Activated naive CD4-positive, alpha-beta T cell treated with anti-CD3 and anti-CD28 coated beads for 36 hours (primary cell): ENCODE measurements around the gene N4BP2. TPM values are rescaled to one million over a fixed set of nuclear protein-coding genes. Genes with fewer than 3 reads are reported as not detected.

Source experiments
- CTCF ChIA-PET: fragments of 350-600 bp; sonication (Branson Sonifier 250); formaldehyde crosslinking; loops from one replicate; lab custom pipeline; 2021; ENCODE audit warnings: antibody characterized with exemption; lab: Charles Lee
- DNase-seq: peaks from one replicate; pipeline ENCODE4 v3.0.0-alpha.2; 2020
- H3K27ac Mint-ChIP-seq: one replicate; pipeline ENCODE4 v1.8.0; 2021; ENCODE audit warnings: mild to moderate bottlenecking, mixed read lengths
- H3K27me3 Mint-ChIP-seq: one replicate; pipeline ENCODE4 v1.8.0; 2021; ENCODE audit warnings: low read depth, mixed read lengths
- H3K36me3 Mint-ChIP-seq: one replicate; pipeline ENCODE4 v1.8.0; 2021; ENCODE audit warnings: low read depth, mixed read lengths
- H3K4me1 Mint-ChIP-seq: one replicate; pipeline ENCODE4 v1.8.0; 2021; ENCODE audit warnings: low read depth, mixed read lengths
- H3K4me3 Mint-ChIP-seq: one replicate; pipeline ENCODE4 v1.8.0; 2021; ENCODE audit warnings: mild to moderate bottlenecking, moderate library complexity, mixed read lengths
- H3K9me3 Mint-ChIP-seq: one replicate; pipeline ENCODE4 v1.8.0; 2021; ENCODE audit warnings: mixed read lengths
- intact Hi-C: fragments of 100-400 bp; cut with micrococcal nuclease; formaldehyde crosslinking; loops from one replicate; pipeline ENCODE4 v1.15.1; 2023
- total RNA-seq, 2 experiments: library from RNA; stranded (reverse); gene quantifications; one replicate each; pipeline ENCODE4 v1.2.3, GENCODE V29; 2021

The N4BP2 gene
- total RNA-seq, 2 experiments from 2014 or later: 17.5 to 18.8 TPM

DNA sequence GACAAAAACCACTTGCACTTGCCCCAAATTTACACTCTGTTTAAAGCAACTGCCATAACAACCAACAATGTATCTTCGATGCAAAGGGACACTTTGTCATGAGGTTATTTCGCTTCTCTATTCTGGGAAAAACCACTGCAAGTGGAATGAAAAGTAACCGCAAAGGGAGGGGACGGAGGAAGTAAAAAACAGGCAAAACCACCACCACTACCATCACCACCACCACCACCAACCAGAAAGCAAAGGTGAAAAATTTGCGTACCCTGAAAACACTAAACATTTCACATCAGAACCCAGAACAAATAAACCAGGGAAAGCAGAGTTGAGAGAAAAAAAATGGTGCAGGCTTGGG lies 1.2 kb upstream of the N4BP2 start:
- intact Hi-C loops: loop anchor here (1.0 to 10.0 kb wide), 11 partner anchors 66 to 1391 kb away; partner anchors contain the start of genes KLF3, PDS5A, RPL9 and SMIM14
- peak; percentile 63 for DNase-seq
- Mint-ChIP-seq H3K4me1 (peaks cover 30% of the 10 kb centered on the region), H3K27me3 (no peaks in the 10 kb centered on the region), H3K36me3 (peaks cover 3% of the 10 kb centered on the region), H3K9me3 (no peaks in the 10 kb centered on the region), H3K27ac (peak overlapping the region; percentile 95), H3K4me3 (peak overlapping the region; percentile 85)
- CTCF ChIA-PET: interaction anchor here (0.8 to 2.8 kb wide), 9 partner anchors 9 to 270 kb away, joined by 3 to 14 read pairs (median 6); partner anchors contain the start of gene PDS5A

DNA sequence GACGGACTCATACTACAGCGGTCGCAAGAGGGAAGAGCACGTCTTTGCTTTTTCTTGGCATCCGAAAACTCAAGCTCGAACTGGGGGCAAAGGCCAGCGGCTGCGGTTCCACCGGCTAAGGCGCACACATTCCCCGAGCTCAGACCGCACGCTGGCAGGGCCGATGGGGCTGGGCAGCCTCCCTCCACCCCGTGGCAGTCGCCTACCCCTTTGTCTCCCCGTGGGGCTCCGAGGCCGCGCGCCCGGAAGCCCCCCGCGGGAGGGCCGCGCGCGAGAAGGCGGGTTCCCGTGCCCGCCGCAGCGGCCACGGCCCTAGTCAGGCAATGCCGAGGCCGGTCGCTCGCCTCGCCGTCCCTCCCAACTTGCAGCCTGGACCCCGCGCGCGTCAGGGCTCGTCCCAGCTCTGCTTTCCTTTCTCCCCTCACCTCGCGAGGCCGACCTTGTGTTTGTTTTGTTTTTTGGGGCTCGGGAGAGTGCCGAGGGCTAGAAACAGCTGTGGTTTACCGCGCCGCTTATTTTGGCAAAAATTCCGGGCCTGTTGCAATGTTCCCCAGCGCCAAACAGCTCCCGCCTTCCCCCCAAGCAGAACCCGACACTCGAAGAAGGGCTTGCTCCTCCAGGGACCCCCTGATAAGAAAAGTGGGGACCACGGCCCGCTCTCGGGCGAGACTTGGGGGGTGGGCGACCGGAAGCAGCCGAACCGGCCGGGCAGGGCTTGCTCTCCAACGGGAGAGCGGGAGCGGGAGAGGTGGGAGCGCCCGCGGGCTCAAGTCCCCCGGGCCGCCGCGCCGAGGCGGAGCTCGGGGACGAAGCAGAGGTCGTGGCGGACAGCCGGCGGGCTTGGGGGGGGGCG lies 561 bp upstream of the N4BP2 start:
- peaks cover 30% of the 10 kb centered on the region for H3K4me1 Mint-ChIP-seq
- peaks cover 5% of the 10 kb centered on the region for H3K36me3 Mint-ChIP-seq
- intact Hi-C loops: loop anchor here (1.0 to 10.0 kb wide), 17 partner anchors 65 to 1391 kb away; partner anchors contain the start of genes KLF3, PDS5A, RPL9 and SMIM14
- CTCF ChIA-PET: interaction anchor here (0.7 to 2.8 kb wide), 14 partner anchors 10 to 667 kb away, joined by 3 to 14 read pairs (median 6); partner anchors contain the start of gene PDS5A
- peak overlapping the region; percentile 85 for H3K4me3 Mint-ChIP-seq
- no peaks in the 10 kb centered on the region for H3K27me3 Mint-ChIP-seq
- H3K27ac Mint-ChIP-seq: peak overlapping the region; percentile 95
- peak; percentile 43 for DNase-seq
- no peaks in the 10 kb centered on the region for H3K9me3 Mint-ChIP-seq

DNA sequence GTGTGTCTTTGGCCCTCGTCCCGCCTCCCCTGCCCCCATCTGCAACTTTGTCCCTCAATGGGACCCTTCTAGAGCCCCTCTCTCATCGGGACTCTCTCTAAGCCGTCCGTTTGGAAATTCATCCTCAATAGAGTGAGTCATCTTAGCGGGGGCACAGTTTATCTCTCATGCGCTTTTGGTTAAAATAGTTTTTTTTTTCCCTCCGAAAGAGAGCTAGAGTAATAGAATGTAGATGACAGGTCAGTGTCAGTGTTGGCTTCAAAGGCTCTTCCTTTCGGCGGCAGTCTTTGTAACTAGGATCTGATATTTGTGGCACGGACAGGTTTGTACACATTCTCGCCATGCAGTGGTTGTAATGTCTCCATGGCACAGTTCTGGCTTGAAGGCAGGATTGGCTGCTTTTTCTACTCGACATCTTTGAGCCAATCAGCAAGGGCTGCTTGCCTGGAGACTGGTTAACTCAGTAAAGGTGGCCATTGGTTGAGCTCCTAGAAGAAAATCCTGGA lies 989 bp downstream of the N4BP2 start:
- no peaks in the 10 kb centered on the region for H3K27me3 Mint-ChIP-seq
- H3K9me3 Mint-ChIP-seq: no peaks in the 10 kb centered on the region
- CTCF ChIA-PET: interaction anchor here (0.6 to 2.8 kb wide), 6 partner anchors 79 to 271 kb away, joined by 3 to 14 read pairs (median 4); no protein-coding TSS in a partner anchor
- H3K27ac Mint-ChIP-seq: peak overlapping the region; percentile 94
- peak overlapping the region; percentile 93 for H3K4me3 Mint-ChIP-seq
- intact Hi-C loops: loop anchor here (2.0 to 10.0 kb wide), 10 partner anchors 93 to 1393 kb away; partner anchors contain the start of genes KLF3, SMIM14 and UBE2K
- DNase-seq: peak; percentile 88
- peaks cover 32% of the 10 kb centered on the region for H3K4me1 Mint-ChIP-seq
- H3K36me3 Mint-ChIP-seq: peaks cover 9% of the 10 kb centered on the region

DNA sequence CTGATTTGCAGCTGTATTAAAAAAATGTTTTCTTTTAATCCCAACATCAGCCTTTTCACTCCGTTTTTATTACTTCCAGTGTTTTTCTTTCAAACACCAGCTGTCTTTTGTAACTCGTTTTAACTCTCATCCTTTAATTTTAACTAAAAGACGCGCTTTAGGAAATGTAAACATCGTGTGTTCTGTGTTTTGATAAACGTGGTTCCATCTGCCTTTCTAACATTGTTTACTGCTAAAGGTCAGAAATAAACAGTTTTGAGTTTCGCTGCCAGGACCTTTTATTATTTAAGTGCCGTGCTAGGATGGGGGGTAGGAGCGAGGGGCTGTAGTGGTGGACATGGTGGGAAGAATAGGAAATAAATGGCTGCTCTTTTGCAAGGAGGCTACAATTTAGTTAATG lies 1.5 kb downstream of the N4BP2 start:
- Mint-ChIP-seq H3K9me3 (no peaks in the 10 kb centered on the region), H3K36me3 (peaks cover 9% of the 10 kb centered on the region), H3K27ac (peak overlapping the region; percentile 94), H3K27me3 (no peaks in the 10 kb centered on the region), H3K4me3 (peak overlapping the region; percentile 93), H3K4me1 (peaks cover 32% of the 10 kb centered on the region)
- no peak for DNase-seq
- intact Hi-C loops: loop anchor here (5.0 to 10.0 kb wide), 6 partner anchors 374 to 1393 kb away; partner anchors contain the start of genes KLF3 and SMIM14
- CTCF ChIA-PET: interaction anchor here (0.6 to 2.8 kb wide), 6 partner anchors 80 to 270 kb away, joined by 3 to 14 read pairs (median 4); no protein-coding TSS in a partner anchor

DNA sequence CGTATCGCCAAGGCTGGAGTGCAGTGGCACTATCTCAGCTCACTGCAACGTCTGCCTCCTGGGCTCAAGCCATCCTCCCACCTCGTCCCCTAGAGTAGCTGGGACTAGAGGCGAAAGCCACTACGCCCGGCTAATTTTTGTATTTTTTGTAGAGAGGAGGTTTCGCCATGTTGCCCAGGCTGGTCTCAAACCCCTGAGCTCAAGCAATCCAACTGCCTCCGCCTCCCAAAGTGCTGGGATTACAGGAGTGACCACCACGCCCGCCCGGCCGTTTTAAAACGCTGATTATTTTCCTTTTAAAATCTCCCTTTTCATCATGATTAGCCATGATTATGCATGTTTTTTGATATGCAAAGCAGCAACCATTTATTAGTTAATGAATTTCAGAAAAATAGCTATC lies 2.2 kb downstream of the N4BP2 start:
- CTCF ChIA-PET: interaction anchor here (0.7 to 0.9 kb wide), 2 partner anchors 10 to 288 kb away, joined by 3 to 4 read pairs; no protein-coding TSS in a partner anchor
- intact Hi-C loops: loop anchor here (5.0 to 10.0 kb wide), 6 partner anchors 373 to 1394 kb away; partner anchors contain the start of genes KLF3 and SMIM14
- Mint-ChIP-seq H3K4me3 (peak overlapping the region; percentile 45), H3K4me1 (peaks cover 32% of the 10 kb centered on the region), H3K36me3 (peaks cover 11% of the 10 kb centered on the region), H3K27ac (no peak overlapping the region), H3K27me3 (no peaks in the 10 kb centered on the region), H3K9me3 (no peaks in the 10 kb centered on the region)
- DNase-seq: no peak

DNA sequence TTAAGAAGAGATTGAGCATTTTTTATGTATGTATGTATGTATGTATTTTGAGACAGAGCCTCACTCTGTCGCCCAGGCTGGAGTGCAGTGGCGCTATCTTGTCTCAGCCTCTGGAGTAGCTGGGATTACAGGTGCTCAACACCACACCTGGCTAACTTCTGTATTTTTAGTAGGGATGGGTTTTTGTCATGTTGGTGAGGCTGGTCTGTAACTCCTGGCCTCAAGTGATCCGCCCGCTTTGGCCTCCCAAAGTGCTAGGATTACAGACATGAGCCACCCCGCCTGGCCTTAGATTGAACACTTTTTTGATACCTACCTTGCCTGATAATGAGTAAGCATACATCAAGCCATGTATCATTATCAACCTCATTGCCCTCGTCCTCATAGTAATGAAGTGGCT lies 2.7 kb downstream of the N4BP2 start:
- no peak for DNase-seq
- CTCF ChIA-PET: interaction anchor here (0.7 to 0.9 kb wide), 2 partner anchors 9 to 288 kb away, joined by 3 to 4 read pairs; no protein-coding TSS in a partner anchor
- no peaks in the 10 kb centered on the region for H3K9me3 Mint-ChIP-seq
- H3K4me3 Mint-ChIP-seq: peak overlapping the region; percentile 45
- H3K4me1 Mint-ChIP-seq: peaks cover 32% of the 10 kb centered on the region
- H3K27ac Mint-ChIP-seq: no peak overlapping the region
- peaks cover 13% of the 10 kb centered on the region for H3K36me3 Mint-ChIP-seq
- intact Hi-C loops: loop anchor here (5.0 to 10.0 kb wide), 6 partner anchors 373 to 1395 kb away; partner anchors contain the start of genes KLF3 and SMIM14
- H3K27me3 Mint-ChIP-seq: no peaks in the 10 kb centered on the region

DNA sequence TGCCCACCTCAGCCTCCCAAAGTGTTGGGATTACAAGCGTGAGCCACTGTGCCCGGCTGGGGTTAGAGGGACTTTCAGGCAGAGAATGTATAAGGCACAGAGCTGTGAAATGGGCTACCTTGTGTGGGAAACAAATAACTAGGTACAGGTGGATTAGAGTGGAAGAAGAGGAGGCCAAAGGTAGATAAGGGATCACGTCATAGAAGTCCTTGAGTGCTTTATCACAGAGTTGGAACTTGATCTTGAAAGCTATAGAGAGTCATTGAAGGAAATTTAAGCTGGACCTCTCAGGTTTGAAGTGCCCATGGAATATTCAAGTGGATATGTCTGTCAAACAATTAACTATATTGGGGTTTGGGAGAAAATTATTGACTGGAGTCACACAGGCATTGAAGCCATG lies 8.4 kb downstream of the N4BP2 start:
- H3K4me1 Mint-ChIP-seq: peaks cover 47% of the 10 kb centered on the region
- CTCF ChIA-PET: no interaction called here
- no peaks in the 10 kb centered on the region for H3K27me3 Mint-ChIP-seq
- intact Hi-C loops: loop anchor here (5.0 kb wide), 1 partner anchor 47 kb away; no protein-coding TSS in a partner anchor
- H3K27ac Mint-ChIP-seq: no peak overlapping the region
- DNase-seq: no peak
- no peaks in the 10 kb centered on the region for H3K9me3 Mint-ChIP-seq
- peaks cover 20% of the 10 kb centered on the region for H3K36me3 Mint-ChIP-seq
- H3K4me3 Mint-ChIP-seq: no peak overlapping the region

DNA sequence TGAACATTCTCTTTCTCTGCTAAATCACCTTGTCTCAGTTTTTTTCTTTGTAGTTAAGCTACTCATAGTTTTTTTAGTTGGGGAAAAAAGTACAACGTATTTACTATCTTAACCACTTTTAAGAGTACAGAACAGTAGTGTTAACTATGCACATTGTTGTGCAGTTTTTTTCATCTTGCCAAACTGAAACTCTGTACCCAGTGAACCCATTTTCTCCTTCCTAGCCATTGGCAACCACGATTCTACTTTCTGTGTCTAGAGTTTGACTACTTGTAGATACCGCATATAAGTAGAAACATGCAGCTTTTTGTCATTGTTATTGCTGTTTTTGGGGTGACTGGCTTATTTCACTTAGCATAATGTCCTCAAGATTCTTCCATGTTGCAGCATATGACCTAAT lies 10.0 kb downstream of the N4BP2 start:
- intact Hi-C loops: loop anchor here (5.0 kb wide), 1 partner anchor 46 kb away; no protein-coding TSS in a partner anchor
- CTCF ChIA-PET: interaction anchor here (0.6 kb wide), 1 partner anchor 14 kb away, joined by 5 read pairs; no protein-coding TSS in a partner anchor
- Mint-ChIP-seq H3K27ac (no peak overlapping the region), H3K4me3 (no peak overlapping the region), H3K27me3 (no peaks in the 10 kb centered on the region), H3K9me3 (no peaks in the 10 kb centered on the region), H3K4me1 (peaks cover 53% of the 10 kb centered on the region), H3K36me3 (peaks cover 18% of the 10 kb centered on the region)
- no peak for DNase-seq

DNA sequence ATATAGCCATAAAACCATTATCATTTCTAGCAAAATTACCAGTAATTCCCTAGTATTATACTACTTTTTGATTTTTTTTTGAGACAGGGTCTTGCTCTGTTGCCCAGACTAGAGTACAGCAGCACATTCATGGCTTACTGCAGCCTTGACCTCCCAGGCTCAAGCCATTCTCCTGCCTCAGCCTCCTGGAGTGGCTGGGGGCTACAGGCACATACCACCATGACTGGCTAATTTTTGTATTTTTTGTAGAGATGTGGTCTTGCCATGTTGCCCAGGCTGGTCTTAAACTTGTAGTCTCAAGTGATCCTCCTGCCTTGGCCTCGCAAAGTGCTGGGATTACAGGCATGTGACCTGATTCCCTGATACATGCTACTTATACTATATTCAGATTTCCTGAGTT lies 13.7 kb downstream of the N4BP2 start:
- H3K27ac Mint-ChIP-seq: no peak overlapping the region
- H3K27me3 Mint-ChIP-seq: no peaks in the 10 kb centered on the region
- no peak for DNase-seq
- H3K36me3 Mint-ChIP-seq: peaks cover 12% of the 10 kb centered on the region
- intact Hi-C loops: no loop called here
- no peaks in the 10 kb centered on the region for H3K9me3 Mint-ChIP-seq
- CTCF ChIA-PET: interaction anchor here (0.7 kb wide), 1 partner anchor 591 kb away, joined by 4 read pairs; no protein-coding TSS in a partner anchor
- peaks cover 42% of the 10 kb centered on the region for H3K4me1 Mint-ChIP-seq
- H3K4me3 Mint-ChIP-seq: no peak overlapping the region

DNA sequence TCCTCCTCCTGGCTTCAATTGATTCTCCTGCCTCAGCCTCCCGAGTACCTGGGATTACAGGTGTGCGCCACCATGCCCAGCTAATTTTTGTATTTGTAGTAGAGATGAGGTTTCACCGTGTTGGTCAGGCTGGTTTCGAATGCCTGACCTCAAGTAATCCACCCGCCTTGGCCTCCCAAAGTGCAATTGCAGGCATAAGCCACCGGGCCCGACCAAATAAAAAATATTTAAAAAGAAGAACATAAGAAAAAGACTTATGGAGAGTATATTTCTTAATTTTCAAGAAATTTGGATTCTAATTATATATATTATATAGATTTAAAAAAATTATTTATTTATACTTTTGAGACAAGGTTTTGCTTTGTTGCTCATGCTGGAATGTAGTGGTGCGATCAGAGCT lies 29.8 kb downstream of the N4BP2 start:
- Mint-ChIP-seq H3K4me3 (no peak overlapping the region), H3K4me1 (peaks cover 5% of the 10 kb centered on the region), H3K27ac (no peak overlapping the region), H3K27me3 (no peaks in the 10 kb centered on the region), H3K36me3 (peaks cover 3% of the 10 kb centered on the region), H3K9me3 (no peaks in the 10 kb centered on the region)
- intact Hi-C loops: no loop called here
- CTCF ChIA-PET: no interaction called here
- DNase-seq: no peak

DNA sequence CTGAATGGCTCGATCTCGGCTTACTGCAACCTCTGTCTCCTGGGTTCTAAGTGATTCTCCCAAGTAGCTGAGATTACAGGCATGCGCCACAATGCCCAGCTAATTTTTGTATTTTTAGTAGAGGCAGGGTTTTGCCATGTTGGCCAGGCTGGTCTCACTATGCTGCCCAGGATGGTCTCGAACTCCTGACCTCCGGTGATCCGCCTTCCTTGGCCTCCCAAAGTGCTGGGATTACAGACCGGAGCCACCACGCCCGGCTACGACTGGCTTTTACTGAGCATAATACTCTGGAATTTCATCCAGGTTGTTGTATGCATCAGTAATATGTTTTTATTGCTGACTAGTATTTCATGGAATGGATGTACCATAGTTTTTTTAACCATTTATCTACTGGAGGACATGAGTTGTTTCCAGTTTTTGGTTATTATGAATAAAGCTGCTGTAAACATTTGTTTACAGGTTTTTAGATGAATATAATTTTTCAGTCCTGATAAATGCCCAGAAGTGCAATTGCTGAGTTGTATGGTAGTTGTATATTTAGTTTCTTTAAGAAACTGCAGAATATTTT lies 31.2 kb downstream of the N4BP2 start:
- CTCF ChIA-PET: interaction anchor here (0.6 kb wide), 1 partner anchor 238 kb away, joined by 5 read pairs; no protein-coding TSS in a partner anchor
- intact Hi-C loops: no loop called here
- H3K4me3 Mint-ChIP-seq: no peak overlapping the region

More for the DNA sequence above, 31.2 kb downstream of the N4BP2 start:
- H3K27ac Mint-ChIP-seq: no peak overlapping the region
- DNase-seq: no peak
- no peaks in the 10 kb centered on the region for H3K27me3 Mint-ChIP-seq
- no peaks in the 10 kb centered on the region for H3K9me3 Mint-ChIP-seq
- peaks cover 7% of the 10 kb centered on the region for H3K4me1 Mint-ChIP-seq
- H3K36me3 Mint-ChIP-seq: peaks cover 6% of the 10 kb centered on the region
